GM19023 (cell line): ENCODE measurements around the gene GPN1.
"Not testable (repeated sequence)": the region's sequence is repeated elsewhere in the genome, so short reads cannot be mapped to it uniquely, and the experiment has no call there.

Source experiments
- ATAC-seq: cut with Tn5 transposase; IDR thresholded peaks from one replicate; pipeline ENCODE4 v1.9.1; 2021; ENCODE audit warnings: mild to moderate bottlenecking, moderate library complexity; ENCODE audit not compliant: unreplicated experiment

The GPN1 gene

GRCh38 chr2:27626921-27627320, 1.9 kb upstream of the GPN1 start:
- not testable (repeated sequence) for ATAC-seq

GRCh38 chr2:27627963-27628766, 685 bp upstream of the GPN1 start:
- ATAC-seq = peak; percentile 24

GRCh38 chr2:27630257-27630656, 1.4 kb downstream of the GPN1 start:
- ATAC-seq = not testable (repeated sequence)

GRCh38 chr2:27634291-27634690, 5.4 kb downstream of the GPN1 start:
- no peak for ATAC-seq

- ATAC-seq = no peak
Measured at GRCh38 chr2:27636766-27637165, 7.9 kb downstream of the GPN1 start.

- no peak for ATAC-seq
Measured at GRCh38 chr2:27638037-27638637, 9.3 kb downstream of the GPN1 start.

- ATAC-seq = no peak
Measured at GRCh38 chr2:27638709-27639108, 9.9 kb downstream of the GPN1 start.

- no peak for ATAC-seq
Measured at GRCh38 chr2:27640722-27641245, 11.9 kb downstream of the GPN1 start.

- ATAC-seq = no peak
Measured at GRCh38 chr2:27645197-27645596, 16.3 kb downstream of the GPN1 start.

GRCh38 chr2:27647289-27647688, 18.4 kb downstream of the GPN1 start:
- ATAC-seq = no peak

GRCh38 chr2:27647737-27648136, 18.9 kb downstream of the GPN1 start:
- ATAC-seq = no peak

GRCh38 chr2:27651056-27651455, 22.2 kb downstream of the GPN1 start:
- no peak for ATAC-seq

GRCh38 chr2:27652341-27652740, 23.5 kb downstream of the GPN1 start:
- ATAC-seq = no peak

- ATAC-seq = no peak
Measured at GRCh38 chr2:27652790-27653189, 23.9 kb downstream of the GPN1 start.

- no peak for ATAC-seq
Measured at GRCh38 chr2:27653397-27653796, 24.5 kb downstream of the GPN1 start.

- no peak for ATAC-seq
Measured at GRCh38 chr2:27655155-27655951, 26.5 kb downstream of the GPN1 start.

GRCh38 chr2:27661371-27661770, 32.5 kb downstream of the GPN1 start:
- no peak for ATAC-seq

GRCh38 chr2:27663285-27664153, 34.7 kb downstream of the GPN1 start, which contains the start of the genes SLC4A1AP and SUPT7L:
Gene SLC4A1AP (plus strand): TSS chr2:27663889. CDS start chr2:27663915, 26 bp downstream.
Gene SUPT7L (minus strand): TSS chr2:27663614. CDS start chr2:27662192, 1,422 bp downstream.
- peak; percentile 70 for ATAC-seq

- no peak for ATAC-seq
Measured at GRCh38 chr2:27664154-27664574, 35.3 kb downstream of the GPN1 start.
